ENCODE data around the gene MCM7. TPM values are rescaled to one million over a fixed set of nuclear protein-coding genes. Genes with fewer than 3 reads are reported as not detected.

Gene MCM7
- total RNA-seq, 1 experiment from 2014 or later = 383 TPM

- no peak overlapping the region for H3K4me3 ChIP-seq (ENCODE audit: insufficient read depth, low read depth, low read length)
- DNase-seq = peak; percentile 26
- no peaks in the 10 kb centered on the region for H3K27me3 ChIP-seq (ENCODE audit: control insufficient read depth, insufficient read depth, low read length)
- H3K36me3 ChIP-seq (replicated peaks; ENCODE audit: control insufficient read depth, insufficient read depth, low read length) = peaks cover 66% of the 10 kb centered on the region
Measured at GRCh38 chr7:100093498-100093897, 7.7 kb downstream of the MCM7 start.

GRCh38 chr7:100093054-100093453, 8.1 kb downstream of the MCM7 start:
- no peak overlapping the region for H3K4me3 ChIP-seq (ENCODE audit: insufficient read depth, low read depth, low read length)
- peak; percentile 13 for DNase-seq
- peaks cover 62% of the 10 kb centered on the region for H3K36me3 ChIP-seq (replicated peaks; ENCODE audit: control insufficient read depth, insufficient read depth, low read length)
- no peaks in the 10 kb centered on the region for H3K27me3 ChIP-seq (ENCODE audit: control insufficient read depth, insufficient read depth, low read length)

GRCh38 chr7:100091411-100092181, 9.6 kb downstream of the MCM7 start:
- peak; percentile 64 for DNase-seq
- H3K36me3 ChIP-seq (replicated peaks; ENCODE audit: control insufficient read depth, insufficient read depth, low read length) = peaks cover 50% of the 10 kb centered on the region
- no peak overlapping the region for H3K4me3 ChIP-seq (ENCODE audit: insufficient read depth, low read depth, low read length)
- no peaks in the 10 kb centered on the region for H3K27me3 ChIP-seq (ENCODE audit: control insufficient read depth, insufficient read depth, low read length)

- no peak overlapping the region for H3K4me3 ChIP-seq (ENCODE audit: insufficient read depth, low read depth, low read length)
Measured at GRCh38 chr7:100090527-100091410, 10.4 kb downstream of the MCM7 start.

GRCh38 chr7:100089458-100090196, 11.6 kb downstream of the MCM7 start:
- peak overlapping the region; percentile 94 for H3K4me3 ChIP-seq (ENCODE audit: insufficient read depth, low read depth, low read length)
- H3K36me3 ChIP-seq (replicated peaks; ENCODE audit: control insufficient read depth, insufficient read depth, low read length) = peaks cover 35% of the 10 kb centered on the region
- no peaks in the 10 kb centered on the region for H3K27me3 ChIP-seq (ENCODE audit: control insufficient read depth, insufficient read depth, low read length)
- peak; percentile 6 for DNase-seq

More at GRCh38 chr7:100090527-100091410, 10.4 kb downstream of the MCM7 start:
- H3K36me3 ChIP-seq (replicated peaks; ENCODE audit: control insufficient read depth, insufficient read depth, low read length) = peaks cover 45% of the 10 kb centered on the region
- no peaks in the 10 kb centered on the region for H3K27me3 ChIP-seq (ENCODE audit: control insufficient read depth, insufficient read depth, low read length)
- no peak for DNase-seq

GRCh38 chr7:100088621-100089457, 12.4 kb downstream of the MCM7 start, which contains the start of gene COPS6:
COPS6 (plus strand) TSS chr7:100088969; CDS start chr7:100088991, 22 bp downstream.
- H3K27me3 ChIP-seq (ENCODE audit: control insufficient read depth, insufficient read depth, low read length) = no peaks in the 10 kb centered on the region
- H3K4me3 ChIP-seq (ENCODE audit: insufficient read depth, low read depth, low read length) = peak within 1 kb of the TSS; percentile 94
- peaks cover 28% of the 10 kb centered on the region for H3K36me3 ChIP-seq (replicated peaks; ENCODE audit: control insufficient read depth, insufficient read depth, low read length)
- DNase-seq = peak; percentile 95

GRCh38 chr7:100088095-100088620, 13.0 kb downstream of the MCM7 start:
- no peak for DNase-seq

GRCh38 chr7:100087055-100087750, 14.0 kb downstream of the MCM7 start:
- H3K4me3 ChIP-seq (ENCODE audit: insufficient read depth, low read depth, low read length) = no peak overlapping the region
- DNase-seq = no peak
- H3K27me3 ChIP-seq (ENCODE audit: control insufficient read depth, insufficient read depth, low read length) = no peaks in the 10 kb centered on the region
- peaks cover 12% of the 10 kb centered on the region for H3K36me3 ChIP-seq (replicated peaks; ENCODE audit: control insufficient read depth, insufficient read depth, low read length)

More at GRCh38 chr7:100088095-100088620, 13.0 kb downstream of the MCM7 start:
- Histone ChIP-seq H3K36me3 (replicated peaks; ENCODE audit: control insufficient read depth, insufficient read depth, low read length) (peaks cover 21% of the 10 kb centered on the region), H3K4me3 (ENCODE audit: insufficient read depth, low read depth, low read length) (peak overlapping the region; percentile 94), H3K27me3 (ENCODE audit: control insufficient read depth, insufficient read depth, low read length) (no peaks in the 10 kb centered on the region)

- Histone ChIP-seq H3K4me3 (ENCODE audit: insufficient read depth, low read depth, low read length) (no peak overlapping the region), H3K27me3 (ENCODE audit: control insufficient read depth, insufficient read depth, low read length) (no peaks in the 10 kb centered on the region), H3K36me3 (replicated peaks; ENCODE audit: control insufficient read depth, insufficient read depth, low read length) (peaks cover 3% of the 10 kb centered on the region)
- no peak for DNase-seq
Measured at GRCh38 chr7:100085515-100085914, 15.7 kb downstream of the MCM7 start.

- peaks cover 14% of the 10 kb centered on the region for H3K36me3 ChIP-seq (replicated peaks; ENCODE audit: control insufficient read depth, insufficient read depth, low read length)
- DNase-seq = peak; percentile 37
- H3K27me3 ChIP-seq (ENCODE audit: control insufficient read depth, insufficient read depth, low read length) = no peaks in the 10 kb centered on the region
- H3K4me3 ChIP-seq (ENCODE audit: insufficient read depth, low read depth, low read length) = no peak overlapping the region
Measured at GRCh38 chr7:100082978-100083377, 18.2 kb downstream of the MCM7 start.

GRCh38 chr7:100081535-100082102, 19.6 kb downstream of the MCM7 start, which contains the start of gene ZNF3:
ZNF3 (minus strand) TSS chr7:100081723; CDS start chr7:100077357, 4,366 bp downstream.
- Histone ChIP-seq H3K36me3 (replicated peaks; ENCODE audit: control insufficient read depth, insufficient read depth, low read length) (peaks cover 20% of the 10 kb centered on the region), H3K27me3 (ENCODE audit: control insufficient read depth, insufficient read depth, low read length) (no peaks in the 10 kb centered on the region), H3K4me3 (ENCODE audit: insufficient read depth, low read depth, low read length) (peak within 1 kb of the TSS; percentile 91)
- peak; percentile 97 for DNase-seq

GRCh38 chr7:100080907-100081534, 20.2 kb downstream of the MCM7 start:
- Histone ChIP-seq H3K4me3 (ENCODE audit: insufficient read depth, low read depth, low read length) (peak overlapping the region; percentile 91), H3K36me3 (replicated peaks; ENCODE audit: control insufficient read depth, insufficient read depth, low read length) (peaks cover 23% of the 10 kb centered on the region), H3K27me3 (ENCODE audit: control insufficient read depth, insufficient read depth, low read length) (no peaks in the 10 kb centered on the region)
- DNase-seq = peak; percentile 57
